B cell (primary cell): ENCODE data around the gene CA5A. TPM values are rescaled to one million over a fixed set of nuclear protein-coding genes. Genes with fewer than 3 reads are reported as not detected.

ENCODE experiments used
- ATAC-seq: fragments of 200-7000 bp; cut with Tn5 transposase; one replicate; pipeline ENCODE4 v1.10.0; 2021; ENCODE audit warnings: low read depth, mild to moderate bottlenecking, moderate number of reproducible peaks, moderate library complexity
- CTCF ChIA-PET: fragments of 350-600 bp; sonication (Branson Sonifier 250); formaldehyde crosslinking; loops from one replicate; lab custom pipeline; 2021; ENCODE audit warnings: antibody characterized with exemption, inconsistent platforms; lab: Charles Lee
- POLR2A ChIA-PET: fragments of 350-600 bp; sonication (Branson Sonifier 250); formaldehyde crosslinking; loops from one replicate; lab custom pipeline; 2021; ENCODE audit warnings: antibody characterized with exemption; lab: Charles Lee
- DNase-seq: peaks from one replicate; pipeline ENCODE4 v3.0.0; 2013
- H2AFZ ChIP-seq: 2 replicates; pipeline ENCODE4 v1.6.1; 2012; ENCODE audit warnings: mild to moderate bottlenecking, low read depth, low read length; ENCODE audit not compliant: insufficient read depth, poor library complexity, severe bottlenecking
- H3K27ac ChIP-seq, 2 donors: 1 replicate in 1 of 2; 2 replicates in 1 of 2; pipeline ENCODE4 v1.5.1; 2012 to 2013; ENCODE audit warnings: low read length in 2 of 2, mild to moderate bottlenecking in 2 of 2, moderate library complexity in 1 of 2
- H3K27me3 ChIP-seq, 4 experiments: fragments of 200-600 bp in 1 of 4; sonication (generic) in 1 of 4; replicated peaks in 1 of 4; 1 replicate in 2 of 4; 2 replicates in 2 of 4; pipeline versions ENCODE4 v1.6.1 to v1.7.0; 2013 to 2016; ENCODE audit warnings: low read length in 3 of 4, mild to moderate bottlenecking in 2 of 4, mixed read lengths in 1 of 4, moderate library complexity in 1 of 4; ENCODE audit not compliant: insufficient read depth in 4 of 4, control insufficient read depth in 3 of 4; ENCODE audit errors: control extremely low read depth in 1 of 4
- H3K36me3 ChIP-seq, 2 experiments: replicated peaks in 1 of 2; 1 replicate in 1 of 2; 2 replicates in 1 of 2; pipeline versions ENCODE4 v1.6.1 to v1.7.1; 2013; ENCODE audit warnings: low read length in 1 of 2; ENCODE audit not compliant: insufficient read depth in 2 of 2, control insufficient read depth in 1 of 2; ENCODE audit errors: control extremely low read depth in 1 of 2, extremely low read depth in 1 of 2
- H3K4me1 ChIP-seq, 2 donors: fragments of 200-600 bp in 1 of 2; sonication (generic) in 1 of 2; 1 replicate in 1 of 2; 2 replicates in 1 of 2; pipeline versions ENCODE4 v1.5.1 to v1.6.1; 2013 to 2017; ENCODE audit warnings: low read length in 2 of 2; ENCODE audit not compliant: control insufficient read depth in 2 of 2, insufficient read depth in 2 of 2
- H3K4me2 ChIP-seq: replicated peaks from 2 replicates; pipeline ENCODE3; 2012; ENCODE audit warnings: mild to moderate bottlenecking, low read depth, low read length; ENCODE audit not compliant: poor library complexity, severe bottlenecking
- H3K4me3 ChIP-seq, 5 experiments: fragments of 200-600 bp in 1 of 5; sonication (generic) in 1 of 5; 1 replicate in 3 of 5; 2 replicates in 2 of 5; pipeline versions ENCODE4 v1.5.1 to v1.7.0; 2011 to 2016; ENCODE audit warnings: low read length in 4 of 5, mild to moderate bottlenecking in 4 of 5, low read depth in 2 of 5, control low read depth in 1 of 5, moderate library complexity in 1 of 5; ENCODE audit not compliant: insufficient read depth in 1 of 5; ENCODE audit errors: control extremely low read depth in 1 of 5, extremely low read depth in 1 of 5
- H3K79me2 ChIP-seq: fragments of 200-600 bp; sonication (generic); one replicate; pipeline ENCODE4 v1.6.0; 2016; ENCODE audit warnings: low read length; ENCODE audit not compliant: control insufficient read depth, insufficient read depth
- H3K9ac ChIP-seq: fragments of 200-600 bp; sonication (generic); 2 replicates; pipeline ENCODE4 v1.6.1; 2017; ENCODE audit warnings: mild to moderate bottlenecking, low read length, moderate library complexity
- H3K9me3 ChIP-seq, 3 donors: one replicate each; pipeline versions ENCODE4 v1.6.1 to v1.7.1; 2013; ENCODE audit warnings: low read length in 2 of 3; ENCODE audit not compliant: control insufficient read depth in 2 of 3, insufficient read depth in 1 of 3; ENCODE audit errors: control extremely low read depth in 1 of 3
- H4K20me1 ChIP-seq: 2 replicates; pipeline ENCODE4 v1.6.0; 2012; ENCODE audit warnings: mild to moderate bottlenecking, low read length; ENCODE audit not compliant: insufficient read depth, control insufficient read depth, poor library complexity, severe bottlenecking
- H3K27ac Mint-ChIP-seq: one replicate; pipeline ENCODE4 v1.8.0; 2021; ENCODE audit warnings: mixed read lengths
- H3K27me3 Mint-ChIP-seq: one replicate; pipeline ENCODE4 v1.8.0; 2021; ENCODE audit warnings: mixed read lengths
- H3K4me1 Mint-ChIP-seq: one replicate; pipeline ENCODE4 v1.8.0; 2021; ENCODE audit warnings: mixed read lengths
- H3K4me3 Mint-ChIP-seq: one replicate; pipeline ENCODE4 v1.8.0; 2021; ENCODE audit warnings: mixed read lengths
- H3K9me3 Mint-ChIP-seq: one replicate; pipeline ENCODE4 v1.8.0; 2022; ENCODE audit warnings: mixed read lengths; ENCODE audit not compliant: insufficient read depth
- CTCF ChIP-seq: fragments of 200-600 bp; IDR thresholded peaks from one replicate; pipeline ENCODE4 v1.8.0; 2022; ENCODE audit warnings: antibody characterized with exemption, mild to moderate bottlenecking
- EZH2 ChIP-seq: IDR thresholded peaks from 2 replicates; pipeline ENCODE4 v1.6.1; 2012; ENCODE audit warnings: borderline replicate concordance, low read depth, mild to moderate bottlenecking, moderate library complexity, low read length; ENCODE audit not compliant: insufficient read depth, poor library complexity, severe bottlenecking
- WGBS: methylation state at CpG from one replicate; pipeline ENCODE4 v1.1.5; 2013; ENCODE audit warnings: missing lambda C conversion rate; ENCODE audit not compliant: insufficient coverage; 5-methylcytosine and 5-hydroxymethylcytosine counted together
- intact Hi-C: fragments of 100-400 bp; cut with micrococcal nuclease; formaldehyde crosslinking; loops from one replicate; pipeline ENCODE4 v1.10.0; 2022
- polyA plus RNA-seq: library from polyadenylated mRNA; depleted of rRNA; stranded (reverse); fragments of >200 nt; gene quantifications from 2 replicates; pipeline ENCODE4 v1.2.3, GENCODE V29; 2012
- total RNA-seq, 2 donors: library from RNA; stranded (reverse); fragments of 120-200 nt in 1 of 2; gene quantifications; 1 replicate in 1 of 2; 2 replicates in 1 of 2; pipeline versions ENCODE4 v1.2.3 to v1.2.4, GENCODE V29; 2013 to 2022

Gene CA5A
- total and polyA plus RNA-seq, 2 donors (not counting 1 experiment from before 2014, with no cell fraction given), result 0.27 TPM; not detected in 1

GRCh38 chr16:87960296-87960695 is 24.0 kb upstream of the CA5A start:
- Mint-ChIP-seq H3K4me3 (peak overlapping the region; percentile 91), H3K4me1 (peaks cover 83% of the 10 kb centered on the region), H3K27ac (peak overlapping the region; percentile 89), H3K27me3 (no peaks in the 10 kb centered on the region), H3K9me3 (no peaks in the 10 kb centered on the region)
- Histone ChIP-seq H3K27ac (peak overlapping the region in 1 of 2 donors; percentile 52), H3K27me3 (no peaks in the 10 kb centered on the region), H3K9ac (no peak overlapping the region), H3K4me3 (no peak overlapping the region), H3K36me3 (peaks cover 0 to 13% of the 10 kb centered on the region in 2 experiments), H2AFZ (no peak overlapping the region), H3K4me1 (peaks cover 46 to 59% of the 10 kb centered on the region in 2 donors), H3K4me2 (peak overlapping the region; percentile 70), H3K9me3 (no peaks in the 10 kb centered on the region), H3K79me2 (peaks cover 91% of the 10 kb centered on the region), H4K20me1 (peaks cover 88% of the 10 kb centered on the region)
- no peak for ATAC-seq
- POLR2A ChIA-PET, result interaction anchor here (0.6 kb wide), 1 partner anchor 9 kb away, joined by 3 read pairs; no protein-coding TSS in a partner anchor
- 100% methylated on average over 3 of the region's 5 CpGs for WGBS
- no peak for TF ChIP-seq CTCF
- CTCF ChIA-PET, result interaction anchor here (0.9 to 1.4 kb wide), 2 partner anchors 9 to 478 kb away, joined by 3 read pairs; partner anchors contain the start of gene BANP
- DNase-seq, result no peak
- intact Hi-C loops, result no loop called here

DNA sequence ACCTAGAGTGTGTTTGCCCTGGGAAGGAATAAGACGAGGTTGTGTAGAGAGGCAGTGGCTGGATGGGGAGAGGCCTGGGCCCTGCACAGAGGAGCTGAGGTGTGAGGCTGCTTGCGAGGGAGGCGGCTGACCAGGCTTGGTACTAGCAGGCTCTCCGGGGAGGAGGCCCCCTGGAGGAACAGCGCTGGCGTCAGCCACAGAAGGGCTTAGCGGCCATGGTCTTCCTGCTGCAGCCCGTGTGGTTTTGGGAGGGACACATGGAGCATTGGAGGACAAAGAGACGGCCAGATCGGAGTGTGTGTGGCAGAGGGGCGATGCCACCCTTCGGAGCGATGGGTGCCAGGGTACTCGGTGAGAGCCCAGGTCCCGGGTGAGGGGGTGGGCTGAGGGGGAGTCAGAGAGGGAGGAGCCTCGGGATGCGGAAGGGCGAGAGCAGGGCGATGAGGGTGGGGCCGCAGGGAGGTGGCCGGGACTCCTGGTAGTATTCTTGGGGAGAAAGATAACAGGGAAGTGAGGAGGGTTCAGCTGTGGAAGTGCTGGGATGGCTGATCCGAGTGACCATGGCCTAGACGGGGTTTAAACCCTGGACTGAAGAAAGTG is 23.2 kb upstream of the CA5A start:
- Histone ChIP-seq H3K27me3 (no peaks in the 10 kb centered on the region), H3K79me2 (peaks cover 91% of the 10 kb centered on the region), H3K4me2 (peak overlapping the region; percentile 70), H4K20me1 (peaks cover 88% of the 10 kb centered on the region), H3K36me3 (peaks cover 0 to 18% of the 10 kb centered on the region in 2 experiments), H3K4me3 (peak overlapping the region in 4 of 5 experiments; percentile 2 to 42 (median 13)), H3K27ac (peak overlapping the region; percentile 25 to 52), H3K4me1 (peaks cover 49 to 67% of the 10 kb centered on the region in 2 donors), H3K9me3 (no peaks in the 10 kb centered on the region), H3K9ac (peak overlapping the region; percentile 42), H2AFZ (peak overlapping the region; percentile 40)
- ChIA-PET POLR2A (no interaction called here), CTCF (interaction anchor here (1.4 kb wide), 1 partner anchor 478 kb away, joined by 3 read pairs; no protein-coding TSS in a partner anchor)
- peaks cover 83% of the 10 kb centered on the region for H3K4me1 Mint-ChIP-seq
- TF ChIP-seq EZH2 (no peak), CTCF (no peak)
- no peaks in the 10 kb centered on the region for H3K9me3 Mint-ChIP-seq
- H3K27me3 Mint-ChIP-seq, result no peaks in the 10 kb centered on the region
- ATAC-seq (no peak), DNase-seq (no peak)
- intact Hi-C loops, result no loop called here
- WGBS, result 30% methylated on average over 22 of the region's 23 CpGs
- H3K27ac Mint-ChIP-seq, result peak overlapping the region; percentile 89
- peak overlapping the region; percentile 91 for H3K4me3 Mint-ChIP-seq
